Measurements from ENCODE around the gene PIM2.

GRCh38 chrX:48904180-48904579, 14.6 kb downstream of the PIM2 start:
- TF ChIP-seq ARNT (IDR thresholded peaks at IDR 0.05) (no peak), ELF4 (IDR thresholded peaks at IDR 0.05) (no peak), ZNF384 (IDR thresholded peaks at IDR 0.05) (no peak)
